B cell (primary cell): ENCODE measurements around the gene PRKACB.

Experiments used
- CTCF ChIP-seq: fragments of 200-600 bp; IDR thresholded peaks from one replicate; pipeline ENCODE4 v1.8.0; 2022; ENCODE audit warnings: antibody characterized with exemption, mild to moderate bottlenecking
- EZH2 ChIP-seq: IDR thresholded peaks from 2 replicates; pipeline ENCODE4 v1.6.1; 2012; ENCODE audit warnings: borderline replicate concordance, low read depth, mild to moderate bottlenecking, moderate library complexity, low read length; ENCODE audit not compliant: insufficient read depth, poor library complexity, severe bottlenecking

- TF ChIP-seq CTCF (no peak), EZH2 (no peak)
These were observed 73.2 kb downstream of the PRKACB start for GRCh38 chr1:84217239-84217638.
